ENCODE data around the gene RRN3. TPM values are rescaled to one million over a fixed set of nuclear protein-coding genes. Genes with fewer than 3 reads are reported as not detected.

Gene RRN3
- total RNA-seq, 1 experiment from 2014 or later, result 39.3 TPM

Small RNA genes within 50 kb of the gene (microRNA-seq; reads per million reads assigned to microRNA genes)
- gene MIR1972-1 (not detected), gene MIR6511B2 (not detected)

Other genes starting within 250 kb of the RRN3 start
- gene NPIPA1, start 156.8 kb downstream of the RRN3 start, total RNA-seq (2021), result 161 and 178 TPM in 2 replicates
- gene PDXDC1, start 119.2 kb downstream of the RRN3 start, total RNA-seq (2021), result 101 and 103 TPM in 2 replicates
- 55.5 and 59.7 TPM in 2 replicates for gene NTAN1, start 38.2 kb downstream of the RRN3 start, total RNA-seq (2021)

Measured in A673 (cell line).